ENCODE data around the gene NKX2-4. TPM values are rescaled to one million over a fixed set of nuclear protein-coding genes. Genes with fewer than 3 reads are reported as not detected.

The NKX2-4 gene
- total RNA-seq, 6 experiments from 2014 or later = not detected

- H3K27me3 Mint-ChIP-seq (ENCODE audit: insufficient read depth) = peaks cover 17% of the 10 kb centered on the region
- H3K4me3 Mint-ChIP-seq = no peak overlapping the region
- no peak for DNase-seq
- H3K36me3 Mint-ChIP-seq (ENCODE audit: low read depth) = no peaks in the 10 kb centered on the region
- H3K4me1 Mint-ChIP-seq (ENCODE audit: low read depth) = no peaks in the 10 kb centered on the region
- H3K9me3 Mint-ChIP-seq = peaks cover 8% of the 10 kb centered on the region
- no peak overlapping the region for H3K27ac Mint-ChIP-seq
- no peak for TF ChIP-seq CTCF (IDR thresholded peaks at IDR 0.05)
Observed at GRCh38 chr20:21411725-21412124, 14.4 kb upstream of the NKX2-4 start.

- Mint-ChIP-seq H3K27me3 (ENCODE audit: insufficient read depth) (peaks cover 36% of the 10 kb centered on the region), H3K4me3 (no peak overlapping the region), H3K36me3 (ENCODE audit: low read depth) (peaks cover 4% of the 10 kb centered on the region; the same call in 1 of the 2 replicates), H3K9me3 (peaks cover 4% of the 10 kb centered on the region; the same call in 1 of the 2 replicates), H3K4me1 (ENCODE audit: low read depth) (no peaks in the 10 kb centered on the region), H3K27ac (no peak overlapping the region)
- no peak for TF ChIP-seq CTCF (IDR thresholded peaks at IDR 0.05)
- no peak for DNase-seq
Observed at GRCh38 chr20:21399005-21399475, 1.7 kb upstream of the NKX2-4 start.

- no peak for TF ChIP-seq CTCF (IDR thresholded peaks at IDR 0.05)
- Mint-ChIP-seq H3K4me3 (no peak overlapping the region), H3K4me1 (ENCODE audit: low read depth) (peaks cover under 1% of the 10 kb centered on the region), H3K36me3 (ENCODE audit: low read depth) (peaks cover 4% of the 10 kb centered on the region; the same call in 1 of the 2 replicates), H3K27ac (no peak overlapping the region), H3K9me3 (peaks cover 4% of the 10 kb centered on the region; the same call in 1 of the 2 replicates), H3K27me3 (ENCODE audit: insufficient read depth) (peaks cover 40% of the 10 kb centered on the region)
- DNase-seq = no peak
Observed at GRCh38 chr20:21398109-21399004, 1.0 kb upstream of the NKX2-4 start.

GRCh38 chr20:21396599-21397340 is 556 bp downstream of the NKX2-4 start:
- DNase-seq = no peak
- Mint-ChIP-seq H3K27me3 (ENCODE audit: insufficient read depth) (peaks cover 49% of the 10 kb centered on the region), H3K27ac (no peak overlapping the region), H3K4me1 (ENCODE audit: low read depth) (peaks cover 12% of the 10 kb centered on the region), H3K4me3 (no peak overlapping the region), H3K9me3 (peaks cover 6% of the 10 kb centered on the region; the same call in 1 of the 2 replicates), H3K36me3 (ENCODE audit: low read depth) (peaks cover 7% of the 10 kb centered on the region)
- no peak for TF ChIP-seq CTCF (IDR thresholded peaks at IDR 0.05)

- no peak for DNase-seq
- Mint-ChIP-seq H3K27ac (no peak overlapping the region), H3K36me3 (ENCODE audit: low read depth) (peaks cover 13% of the 10 kb centered on the region), H3K27me3 (ENCODE audit: insufficient read depth) (peaks cover 49% of the 10 kb centered on the region), H3K4me1 (ENCODE audit: low read depth) (peaks cover 14% of the 10 kb centered on the region), H3K9me3 (peaks cover 8% of the 10 kb centered on the region; the same call in 1 of the 2 replicates), H3K4me3 (no peak overlapping the region)
- no peak for TF ChIP-seq CTCF (IDR thresholded peaks at IDR 0.05)
Observed at GRCh38 chr20:21395666-21396598, 1.4 kb downstream of the NKX2-4 start.
